HG02623 (cell line): ENCODE results near the gene UBE2G2.

Experiments
- ATAC-seq: cut with Tn5 transposase; IDR thresholded peaks from one replicate; pipeline ENCODE4 v1.9.1; 2021; ENCODE audit warnings: moderate library complexity; ENCODE audit not compliant: unreplicated experiment

The UBE2G2 gene

GRCh38 chr21:44791993-44792392, 9.6 kb downstream of the UBE2G2 start:
- ATAC-seq = no peak

DNA sequence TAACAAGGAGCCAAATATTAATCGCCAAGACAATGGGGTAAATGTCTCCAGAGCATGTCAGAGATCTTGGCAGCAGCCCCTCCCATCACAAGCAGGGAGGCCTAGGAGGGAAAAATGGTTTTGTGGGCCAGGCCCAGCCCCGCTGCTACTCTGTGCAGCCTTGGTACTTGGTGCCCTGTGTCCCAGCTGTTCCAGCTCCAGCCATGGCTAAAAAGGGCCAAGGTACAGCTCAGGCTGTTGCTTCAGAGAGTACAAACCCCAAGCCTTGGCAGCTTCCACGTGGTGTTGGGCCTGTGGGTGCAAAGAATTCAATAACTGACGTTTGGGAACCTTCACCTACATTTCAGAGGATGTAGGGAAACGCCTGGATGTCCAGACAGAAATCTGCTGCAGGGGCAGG, 10.4 kb downstream of the UBE2G2 start:
- ATAC-seq = no peak

DNA sequence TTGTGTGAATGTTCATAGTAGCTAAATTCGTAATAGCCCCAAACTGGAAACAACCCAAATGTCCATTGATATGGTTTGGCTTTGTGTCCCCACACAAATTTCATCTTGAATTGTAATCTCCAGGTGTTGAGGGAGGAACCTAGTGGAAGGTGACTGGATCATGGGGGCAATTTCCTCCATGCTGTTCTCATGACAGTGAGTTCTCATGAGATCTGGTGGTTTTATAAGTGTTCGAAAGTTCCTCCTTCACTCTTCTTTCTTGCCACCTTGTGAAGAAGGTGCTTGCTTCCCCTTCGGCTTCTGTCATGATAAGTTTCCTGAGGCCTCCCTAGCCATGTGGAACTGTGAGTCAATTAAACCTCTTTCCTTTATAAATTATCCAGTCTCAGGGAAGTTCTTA, 11.3 kb downstream of the UBE2G2 start:
- no peak for ATAC-seq

GRCh38 chr21:44789880-44790279, 11.7 kb downstream of the UBE2G2 start:
- ATAC-seq = no peak

GRCh38 chr21:44785620-44786335, 15.8 kb downstream of the UBE2G2 start:
- ATAC-seq = no peak

- ATAC-seq = no peak
Observed at GRCh38 chr21:44784810-44785209, 16.8 kb downstream of the UBE2G2 start.

DNA sequence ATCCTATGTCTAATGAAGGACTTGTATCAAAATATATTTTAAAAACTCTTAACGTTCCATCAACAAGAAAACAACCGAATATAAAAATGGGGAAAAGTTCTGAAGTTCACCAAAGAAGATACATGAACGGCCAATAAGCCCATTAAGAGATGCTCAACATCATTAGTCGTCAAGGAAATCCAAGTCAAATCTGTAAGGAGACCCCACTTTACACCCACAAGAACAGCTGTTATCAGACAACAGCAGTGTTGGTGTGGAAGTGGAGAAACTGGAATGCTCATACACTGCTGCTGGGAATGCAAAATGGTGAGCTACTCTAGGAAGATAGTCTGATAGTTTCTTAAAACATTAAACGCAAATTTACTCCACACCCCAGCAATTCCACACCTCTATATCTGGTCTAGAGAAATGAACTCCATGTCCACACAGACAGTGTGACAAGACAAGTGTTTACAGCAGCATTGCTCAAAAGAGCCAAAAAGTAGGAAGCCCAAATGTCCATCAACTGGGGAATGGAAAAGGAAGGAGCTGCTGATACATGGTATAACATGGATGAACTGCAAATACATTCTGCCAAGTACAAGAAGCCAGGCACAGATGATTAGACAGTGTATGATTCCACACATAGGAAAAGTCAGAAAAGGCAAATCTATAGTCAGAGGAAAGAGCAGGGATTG, 18.5 kb downstream of the UBE2G2 start:
- ATAC-seq = no peak

DNA sequence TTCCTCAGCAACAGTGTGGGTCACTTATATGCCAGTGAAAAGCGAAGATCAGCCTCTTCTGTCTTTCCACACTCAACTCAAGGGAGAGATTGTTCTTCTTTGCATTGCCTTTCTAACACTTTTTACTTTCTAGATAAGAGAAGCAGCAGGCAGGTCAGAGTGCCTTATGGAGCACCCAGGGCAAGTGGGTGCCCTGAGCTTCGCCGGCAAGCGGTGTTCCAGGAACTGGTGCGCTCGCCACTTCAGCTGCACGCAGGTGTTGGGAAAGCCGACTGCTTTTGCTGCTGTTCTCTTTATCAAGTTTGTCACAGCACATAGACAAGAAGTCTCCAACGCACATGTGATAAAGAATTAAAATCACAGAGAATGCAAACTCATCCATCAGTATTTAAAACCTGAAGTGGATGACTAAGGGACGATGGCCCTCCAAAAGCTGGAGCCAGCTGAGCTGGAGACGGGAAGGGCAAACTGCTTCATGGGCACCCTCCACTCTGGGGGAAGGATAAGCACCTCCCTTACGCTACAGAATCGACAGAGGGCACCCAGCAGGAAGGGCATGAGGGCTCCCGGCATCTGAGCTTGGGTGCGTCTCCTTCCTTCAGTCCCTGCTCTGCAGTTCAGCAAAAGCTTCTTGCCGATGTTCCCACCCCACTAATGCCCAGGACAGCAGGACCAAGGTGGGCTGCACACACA, 20.7 kb downstream of the UBE2G2 start:
- ATAC-seq = no peak

GRCh38 chr21:44780137-44780502, 21.5 kb downstream of the UBE2G2 start:
- ATAC-seq = no peak

GRCh38 chr21:44779417-44780136, 22.0 kb downstream of the UBE2G2 start:
- no peak for ATAC-seq

DNA sequence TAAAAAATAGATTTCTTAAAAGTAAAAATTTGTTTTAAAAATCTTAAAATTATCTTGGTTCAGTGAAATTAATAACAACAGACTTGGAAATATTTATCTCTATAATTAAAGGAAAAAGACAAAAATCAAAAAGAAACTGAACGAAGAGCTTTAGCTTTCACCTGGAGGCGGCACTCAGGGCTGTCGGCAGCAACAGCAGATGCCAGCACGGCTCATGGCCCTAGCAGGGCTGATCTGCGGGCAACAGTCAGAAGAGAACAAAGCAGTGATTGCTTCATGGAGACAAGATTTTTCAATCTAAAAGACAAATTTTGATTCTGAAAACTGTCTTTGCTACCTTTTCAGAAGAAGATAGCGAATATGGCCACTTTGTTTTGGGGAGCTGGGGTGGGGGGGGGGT, 22.6 kb downstream of the UBE2G2 start:
- no peak for ATAC-seq

DNA sequence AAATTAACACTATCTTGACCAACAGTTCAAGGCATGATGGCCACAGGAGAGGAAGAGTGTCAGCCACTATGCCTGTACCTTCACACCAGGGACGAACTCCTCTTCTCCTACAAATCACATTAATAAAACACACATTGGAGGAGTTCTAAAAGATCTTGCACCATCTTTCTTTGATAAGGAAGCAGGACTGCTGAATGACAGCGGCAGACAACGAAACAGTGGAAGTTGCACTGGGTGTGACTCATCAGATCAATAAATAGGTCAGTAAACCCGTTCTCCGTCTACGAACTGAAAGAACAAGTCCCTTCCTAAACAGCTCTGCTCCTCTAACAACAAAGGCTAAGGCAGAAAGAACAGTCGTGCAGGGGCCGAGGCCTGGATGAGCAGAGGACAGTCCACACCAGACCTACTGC, 23.1 kb downstream of the UBE2G2 start:
- no peak for ATAC-seq

DNA sequence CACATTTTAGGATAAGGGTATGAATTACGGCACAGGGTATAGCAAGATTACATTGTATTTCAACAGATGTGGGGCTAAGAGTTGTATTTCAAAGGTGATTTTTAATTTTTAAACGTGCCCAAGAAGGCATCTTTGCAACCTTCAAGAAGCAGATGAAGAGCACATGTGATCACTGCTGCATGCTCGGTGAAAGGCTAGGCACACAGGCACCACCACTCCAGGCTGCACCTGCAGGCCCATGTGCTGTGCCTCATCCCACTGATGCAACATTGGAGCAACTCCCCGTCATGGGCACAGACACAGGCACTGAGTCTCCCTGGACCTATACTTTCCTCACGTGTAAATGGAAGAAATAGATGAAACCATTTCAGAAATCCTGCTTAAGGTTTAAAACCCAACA, 23.5 kb downstream of the UBE2G2 start:
- ATAC-seq = no peak

GRCh38 chr21:44774972-44775371, 26.6 kb downstream of the UBE2G2 start:
- ATAC-seq = no peak

- ATAC-seq = no peak
Observed at GRCh38 chr21:44773291-44773932, 28.2 kb downstream of the UBE2G2 start.

DNA sequence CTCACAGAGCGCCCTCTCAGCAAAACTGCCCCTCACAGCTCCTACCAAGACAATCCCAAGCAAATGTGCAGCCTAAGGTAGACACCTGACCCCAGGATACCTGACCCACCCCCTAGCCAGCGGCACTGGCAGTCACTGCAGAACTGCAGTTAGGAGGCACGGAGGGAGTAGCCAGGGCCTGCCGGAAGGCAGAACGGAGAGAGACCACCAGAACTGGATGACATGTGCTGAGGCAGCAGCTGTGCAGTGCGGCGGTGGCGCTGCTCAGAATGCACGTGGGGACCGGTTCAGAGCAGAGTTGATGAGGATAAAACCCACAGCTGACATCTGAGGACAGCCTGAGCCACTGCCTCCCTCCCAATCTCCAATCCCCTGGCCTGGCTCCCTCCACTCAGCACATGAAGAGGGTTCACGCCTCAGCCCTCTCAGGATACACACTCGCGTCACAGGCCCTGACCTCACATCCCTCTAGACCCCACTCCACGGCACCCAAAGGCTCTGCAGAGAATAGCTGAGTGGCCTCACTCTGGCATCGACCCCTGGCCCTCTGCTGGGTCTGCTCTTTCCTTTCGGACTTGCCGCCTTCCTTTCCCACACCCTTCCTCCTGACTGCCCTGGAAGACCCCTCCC, 29.6 kb downstream of the UBE2G2 start:
- ATAC-seq = no peak

GRCh38 chr21:44767834-44768831, 33.5 kb downstream of the UBE2G2 start:
- ATAC-seq = no peak

GRCh38 chr21:44766818-44767354, 34.7 kb downstream of the UBE2G2 start:
- ATAC-seq = no peak
